K562 (cell line): ENCODE results near the gene CORO6. TPM values are rescaled to one million over a fixed set of nuclear protein-coding genes. Genes with fewer than 3 reads are reported as not detected.

Experiments used
- ATAC-seq: fragments of 200-7000 bp; cut with Tn5 transposase; 3 replicates; pipeline ENCODE4 v1.9.1; 2020; ENCODE audit warnings: moderate library complexity
- BruUV-seq: library from RNA; stranded (reverse); fragments of 400-500 nt; replicated peaks from 2 replicates; lab custom pipeline; 2021; lab: Mats Ljungman, UMichigan
- CTCF ChIA-PET: fragments of 300-600 bp; formaldehyde crosslinking; extraction: SDS; loops from one replicate; lab custom pipeline; 2021; ENCODE audit warnings: low intra/inter-chr PET ratio; lab: Yijun Ruan, JAX
- POLR2A ChIA-PET: fragments of 300-600, 350-650 bp; sonication (Branson Sonifier 250); formaldehyde crosslinking; extraction: SDS; loops from one replicate; lab custom pipeline; 2021; ENCODE audit warnings: antibody characterized with exemption, inconsistent platforms; lab: Yijun Ruan, JAX
- DNase-seq, 4 experiments: peaks; one replicate each; pipeline versions ENCODE4 v3.0.0 to v3.0.0-alpha.2; 2011 to 2018; ENCODE audit warnings: low spot score in 3 of 4, mixed read lengths in 3 of 4; ENCODE audit errors: extremely low read depth in 1 of 4
- FAIRE-seq: peaks from 2 replicates; lab custom pipeline; 2011; peaks lifted over from hg19 to GRCh38; lab: Jason Lieb, UNC
- H2AFZ ChIP-seq: 2 replicates; pipeline ENCODE4 v1.6.0; 2011; ENCODE audit warnings: low read depth, low read length, control low read depth, inconsistent platforms
- H3K27ac ChIP-seq: fragments of 200-600 bp; 3 replicates; pipeline ENCODE4 v1.8.0; 2011; ENCODE audit warnings: low read depth, mild to moderate bottlenecking, control low read depth, inconsistent platforms, low read length, moderate library complexity, mixed read lengths; ENCODE audit errors: extremely low read depth
- H3K27me3 ChIP-seq, 2 experiments: fragments of 300-600 bp in 1 of 2; 2 replicates in 1 of 2; 3 replicates in 1 of 2; pipeline versions ENCODE4 v1.6.0 to v1.8.0; 2011; ENCODE audit warnings: inconsistent platforms in 2 of 2, low read length in 2 of 2, mild to moderate bottlenecking in 1 of 2, mixed read lengths in 1 of 2, moderate library complexity in 1 of 2; ENCODE audit not compliant: control insufficient read depth in 2 of 2, insufficient read depth in 2 of 2
- H3K36me3 ChIP-seq: fragments of 300-600 bp; 3 replicates; pipeline ENCODE4 v1.8.0; 2011; ENCODE audit warnings: mild to moderate bottlenecking, low read length, inconsistent platforms; ENCODE audit not compliant: control insufficient read depth, insufficient read depth
- H3K4me1 ChIP-seq, 2 experiments: fragments of 200-600 bp in 1 of 2; replicated peaks in 1 of 2; 2 replicates in 1 of 2; 3 replicates in 1 of 2; pipeline versions ENCODE4 v1.5.1 to v1.8.0; 2011; ENCODE audit warnings: inconsistent platforms in 2 of 2, low read length in 2 of 2, mild to moderate bottlenecking in 1 of 2, mixed read lengths in 1 of 2, moderate library complexity in 1 of 2; ENCODE audit not compliant: control insufficient read depth in 2 of 2, insufficient read depth in 2 of 2
- H3K4me2 ChIP-seq: 2 replicates; pipeline ENCODE4 v1.6.1; 2011; ENCODE audit warnings: low read length, control low read depth, inconsistent platforms, mixed read lengths; ENCODE audit not compliant: insufficient read depth
- H3K4me3 ChIP-seq: fragments of 200-600 bp; sonication (generic), shearing (Covaris generic); 2 replicates; pipeline ENCODE4 v1.5.1; 2016; ENCODE audit warnings: control low read depth, inconsistent platforms
- H3K79me2 ChIP-seq: fragments of 200-600 bp; 3 replicates; pipeline ENCODE4 v1.8.0; 2011; ENCODE audit warnings: low read length, inconsistent platforms; ENCODE audit not compliant: control insufficient read depth, insufficient read depth
- H3K9ac ChIP-seq, 2 experiments: 2 replicates each; pipeline versions ENCODE4 v1.6.0 to v1.6.1; 2011; ENCODE audit warnings: low read depth in 2 of 2, low read length in 2 of 2, control low read depth in 1 of 2, inconsistent platforms in 1 of 2, mild to moderate bottlenecking in 1 of 2, mixed read lengths in 1 of 2; ENCODE audit not compliant: insufficient read depth in 1 of 2
- H3K9me1 ChIP-seq: one replicate; pipeline ENCODE4 v1.6.0; 2011; ENCODE audit warnings: inconsistent platforms, mild to moderate bottlenecking, low read length, moderate library complexity; ENCODE audit not compliant: control insufficient read depth, insufficient read depth
- H3K9me3 ChIP-seq: replicated peaks from 2 replicates; pipeline ENCODE4 v1.5.1; 2011; ENCODE audit warnings: low read depth, low read length, inconsistent platforms; ENCODE audit not compliant: control insufficient read depth, insufficient read depth
- H4K20me1 ChIP-seq: replicated peaks from 2 replicates; pipeline ENCODE4 v1.6.1; 2011; ENCODE audit warnings: low read length, inconsistent platforms, mixed read lengths; ENCODE audit not compliant: control insufficient read depth, insufficient read depth
- BRD9 ChIP-seq: fragments of 450-650 bp; IDR thresholded peaks from 2 replicates; pipeline ENCODE4 v1.6.1; 2018; ENCODE audit warnings: low read depth; ENCODE audit not compliant: partially characterized antibody
- C11orf30 ChIP-seq: fragments of 450-650 bp; IDR thresholded peaks from 2 replicates; pipeline ENCODE4 v1.6.1; 2016; ENCODE audit warnings: low read depth, mild to moderate bottlenecking
- ELK1 ChIP-seq: sonication (generic); formaldehyde crosslinking; IDR thresholded peaks from 2 replicates; pipeline ENCODE4 v1.8.1; 2022; ENCODE audit warnings: missing genetic modification reagents
- FUS ChIP-seq: fragments of 200-400 bp; formaldehyde crosslinking; optimal IDR thresholded peaks from 2 replicates; pipeline ENCODE3; 2017; ENCODE audit warnings: low read depth, low read length
- GABPA ChIP-seq: fragments of 200-800 bp; sonication (Bioruptor generic); conservative IDR thresholded peaks from 2 replicates; pipeline ENCODE4 v1.6.1; 2016; ENCODE audit warnings: low read depth, missing genetic modification characterization, missing compliant biosample characterization
- ILK ChIP-seq: fragments of 450-650 bp; IDR thresholded peaks from 2 replicates; pipeline ENCODE4 v1.6.1; 2016; ENCODE audit warnings: missing genetic modification characterization, low read depth, mild to moderate bottlenecking, missing compliant biosample characterization, moderate library complexity, borderline replicate concordance
- PHF21A ChIP-seq: fragments of 450-650 bp; IDR thresholded peaks from 2 replicates; pipeline ENCODE4 v1.6.1; 2017; ENCODE audit warnings: low read depth, borderline replicate concordance
- SAFB ChIP-seq: fragments of 200-400 bp; formaldehyde crosslinking; IDR thresholded peaks from 2 replicates; pipeline ENCODE4 v1.6.1; 2017; ENCODE audit warnings: low read depth, low read length, borderline replicate concordance
- SIRT6 ChIP-seq: IDR thresholded peaks from one replicate; pipeline ENCODE4 v1.6.1; 2012; ENCODE audit warnings: low read depth, mild to moderate bottlenecking, control low read depth, inconsistent platforms, low read length, moderate library complexity
- TRIM28 ChIP-seq: fragments of 450-650 bp; IDR thresholded peaks from 2 replicates; pipeline ENCODE4 v1.6.1; 2017
- ZNF232 ChIP-seq: sonication (generic); formaldehyde crosslinking; IDR thresholded peaks from 2 replicates; pipeline ENCODE4 v1.8.0; 2022; ENCODE audit warnings: mild to moderate bottlenecking, missing genetic modification reagents
- WGBS: fragments of 100-300 bp; shearing (Covaris generic); methylation state at CpG from one replicate; pipeline ENCODE4 v1.1.6; 2016; ENCODE audit warnings: low coverage, mixed read lengths; ENCODE audit not compliant: insufficient coverage; ENCODE audit errors: missing lambda C conversion rate; 5-methylcytosine and 5-hydroxymethylcytosine counted together
- in situ Hi-C: fragments of 300-500 bp; cut with MboI; formaldehyde crosslinking; loops from 4 replicates; pipeline ENCODE4 v1.15.0; 2018; ENCODE audit warnings: inconsistent platforms, mixed read lengths
- intact Hi-C: fragments of 100-400 bp; cut with micrococcal nuclease; formaldehyde crosslinking; loops from 2 replicates; pipeline ENCODE4 v1.14.2; 2022
- polyA plus RNA-seq, 8 experiments: library from polyadenylated mRNA; depleted of rRNA in 4 of 8; stranded (reverse) in 5 of 8; unstranded in 3 of 8; fragments of >200 nt; fragmentation: Nextera tagmentation in 2 of 8; fragmentation: Illumina TruSeq in 1 of 8; extraction: Ambion mirVana in 2 of 8; extraction: Trizol in 1 of 8; gene quantifications; 2 replicates each; pipeline versions ENCODE4 v1.2.1 to v1.2.3, GENCODE V29; 2011 to 2014; ENCODE audit warnings: inconsistent platforms in 1 of 8, missing spikeins in 1 of 8
- total RNA-seq, 7 experiments: library from RNA; depleted of rRNA in 6 of 7; stranded (reverse); fragments of >200 nt in 6 of 7; fragmentation: Illumina TruSeq in 2 of 7; extraction: Trizol in 2 of 7; gene quantifications; 2 replicates each; pipeline versions ENCODE4 v1.2.1 to v1.2.3, GENCODE V29; 2011 to 2021; ENCODE audit warnings: low replicate concordance in 1 of 7
- TF ChIP-seq, protein P1 (sequence below): sonication (generic); formaldehyde crosslinking; IDR thresholded peaks from 2 replicates; pipeline ENCODE4 v1.8.0; 2022; ENCODE audit warnings: missing genetic modification reagents, mild to moderate bottlenecking, moderate library complexity, borderline replicate concordance
- TF ChIP-seq, protein P2 (sequence below): fragments of 450-650 bp; formaldehyde crosslinking; IDR thresholded peaks from 2 replicates; pipeline ENCODE4 v1.4.0; 2022; ENCODE audit warnings: missing genetic modification characterization

Gene CORO6
- total and polyA plus RNA-seq, 9 of the 15 experiments (the other 6 are each of a cell fraction or from before 2014, with no cell fraction given): 0.04 to 11.9 (median 2.4) TPM

DNA sequence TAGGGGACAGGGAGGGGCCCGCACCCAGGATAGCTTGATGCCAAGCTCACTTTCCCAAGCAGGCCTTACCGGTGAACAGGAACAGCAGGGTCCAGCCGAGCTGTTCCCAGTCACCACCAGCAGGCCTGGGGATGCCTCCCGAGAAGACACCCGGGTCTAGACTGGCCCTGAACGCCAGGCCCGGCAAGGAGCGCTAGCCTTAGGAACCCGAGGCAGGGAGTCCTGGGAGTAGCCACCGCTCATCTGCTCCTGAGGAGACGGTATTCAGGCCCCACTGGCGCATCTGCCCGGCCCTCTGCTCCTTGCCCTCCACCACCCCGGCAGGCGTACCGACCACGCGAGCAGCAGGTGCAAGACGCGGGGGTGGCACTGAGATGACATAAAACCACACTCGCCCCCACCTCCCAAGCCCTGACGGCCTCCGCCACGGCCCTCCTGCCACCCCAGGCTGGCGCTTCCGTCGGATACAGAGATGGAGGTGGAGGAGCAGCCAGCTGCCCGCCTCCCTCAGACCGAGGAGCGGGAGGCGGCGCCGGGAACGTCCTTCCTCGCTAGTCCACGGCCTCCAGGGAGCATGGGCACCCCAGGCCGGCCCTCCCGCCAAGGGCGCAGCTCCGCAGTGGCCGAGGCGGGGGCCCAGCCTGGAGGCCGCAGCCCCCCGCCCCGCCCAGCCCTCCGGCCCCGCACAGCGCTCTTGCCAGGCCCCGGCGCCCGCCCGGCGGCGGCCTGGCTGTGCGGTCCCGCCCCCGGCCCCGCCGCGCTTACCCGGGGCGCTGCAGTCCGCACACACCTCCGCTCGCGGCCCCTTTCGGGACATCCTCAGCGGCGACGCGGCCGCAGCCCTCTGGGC is 33.9 kb downstream of the CORO6 start (continued):
- TF ChIP-seq, protein P1, sequence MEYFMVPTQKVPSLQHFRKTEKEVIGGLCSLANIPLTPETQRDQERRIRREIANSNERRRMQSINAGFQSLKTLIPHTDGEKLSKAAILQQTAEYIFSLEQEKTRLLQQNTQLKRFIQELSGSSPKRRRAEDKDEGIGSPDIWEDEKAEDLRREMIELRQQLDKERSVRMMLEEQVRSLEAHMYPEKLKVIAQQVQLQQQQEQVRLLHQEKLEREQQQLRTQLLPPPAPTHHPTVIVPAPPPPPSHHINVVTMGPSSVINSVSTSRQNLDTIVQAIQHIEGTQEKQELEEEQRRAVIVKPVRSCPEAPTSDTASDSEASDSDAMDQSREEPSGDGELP (CRISPR knock-in tag): peak; percentile 28; the same call in 1 of the 2 replicates

GRCh38 chr17:29588017-29588561 is 34.6 kb downstream of the CORO6 start:
- peaks cover 2% of the 10 kb centered on the region for H3K9me1 ChIP-seq
- ChIA-PET POLR2A (interaction anchor here (0.8 to 3.8 kb wide), 4 partner anchors 11 to 52 kb away, joined by 3 to 25 read pairs (median 4); no protein-coding TSS in a partner anchor), CTCF (no interaction called here)
- TF ChIP-seq ILK (tag): no peak
- TF ChIP-seq, protein P2, sequence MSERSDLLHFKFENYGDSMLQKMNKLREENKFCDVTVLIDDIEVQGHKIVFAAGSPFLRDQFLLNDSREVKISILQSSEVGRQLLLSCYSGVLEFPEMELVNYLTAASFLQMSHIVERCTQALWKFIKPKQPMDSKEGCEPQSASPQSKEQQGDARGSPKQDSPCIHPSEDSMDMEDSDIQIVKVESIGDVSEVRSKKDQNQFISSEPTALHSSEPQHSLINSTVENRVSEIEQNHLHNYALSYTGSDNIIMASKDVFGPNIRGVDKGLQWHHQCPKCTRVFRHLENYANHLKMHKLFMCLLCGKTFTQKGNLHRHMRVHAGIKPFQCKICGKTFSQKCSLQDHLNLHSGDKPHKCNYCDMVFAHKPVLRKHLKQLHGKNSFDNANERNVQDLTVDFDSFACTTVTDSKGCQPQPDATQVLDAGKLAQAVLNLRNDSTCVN: no peak
- no peak for TF ChIP-seq FUS
- TF ChIP-seq ELK1 (CRISPR knock-in tag): no peak
- TF ChIP-seq TRIM28: no peak
- TF ChIP-seq C11orf30: no peak
- no peak for TF ChIP-seq PHF21A
- no peak for TF ChIP-seq BRD9
- no peak for TF ChIP-seq ZNF232
- TF ChIP-seq SIRT6: no peak
- no peak for TF ChIP-seq SAFB
- TF ChIP-seq GABPA (tag): no peak
- ATAC-seq (no peak), DNase-seq (no peak), FAIRE-seq (no peak)
- H3K79me2 ChIP-seq: peaks cover 24% of the 10 kb centered on the region
- peaks cover 40 to 72% of the 10 kb centered on the region in 2 experiments for H3K4me1 ChIP-seq
- 66% methylated on average over 8 of the region's 8 CpGs for WGBS
- no peaks in the 10 kb centered on the region; the same call in 1 of the 2 replicates for H4K20me1 ChIP-seq
- intact Hi-C loops (no loop called here), in situ Hi-C loops (no loop called here)
- no peaks in the 10 kb centered on the region for H3K9me3 ChIP-seq
- peak overlapping the region; percentile 45 to 92 for H3K9ac ChIP-seq
- no peaks in the 10 kb centered on the region for H3K27me3 ChIP-seq
- no peaks in the 10 kb centered on the region for H3K36me3 ChIP-seq
- H3K4me2 ChIP-seq: peak overlapping the region; percentile 86
- BruUV-seq: no TSS peak
- no peak overlapping the region for H3K27ac ChIP-seq
- H3K4me3 ChIP-seq: peak overlapping the region; percentile 56
- H2AFZ ChIP-seq: peak overlapping the region; percentile 7; the same call in 1 of the 2 replicates
